Measurements from ENCODE around the gene AGBL5. TPM values are rescaled to one million over a fixed set of nuclear protein-coding genes. Genes with fewer than 3 reads are reported as not detected.

Gene AGBL5
- total and polyA plus RNA-seq, 2 donors (not counting 1 experiment from before 2014, with no cell fraction given), result 19.8 to 20.9 TPM

DNA sequence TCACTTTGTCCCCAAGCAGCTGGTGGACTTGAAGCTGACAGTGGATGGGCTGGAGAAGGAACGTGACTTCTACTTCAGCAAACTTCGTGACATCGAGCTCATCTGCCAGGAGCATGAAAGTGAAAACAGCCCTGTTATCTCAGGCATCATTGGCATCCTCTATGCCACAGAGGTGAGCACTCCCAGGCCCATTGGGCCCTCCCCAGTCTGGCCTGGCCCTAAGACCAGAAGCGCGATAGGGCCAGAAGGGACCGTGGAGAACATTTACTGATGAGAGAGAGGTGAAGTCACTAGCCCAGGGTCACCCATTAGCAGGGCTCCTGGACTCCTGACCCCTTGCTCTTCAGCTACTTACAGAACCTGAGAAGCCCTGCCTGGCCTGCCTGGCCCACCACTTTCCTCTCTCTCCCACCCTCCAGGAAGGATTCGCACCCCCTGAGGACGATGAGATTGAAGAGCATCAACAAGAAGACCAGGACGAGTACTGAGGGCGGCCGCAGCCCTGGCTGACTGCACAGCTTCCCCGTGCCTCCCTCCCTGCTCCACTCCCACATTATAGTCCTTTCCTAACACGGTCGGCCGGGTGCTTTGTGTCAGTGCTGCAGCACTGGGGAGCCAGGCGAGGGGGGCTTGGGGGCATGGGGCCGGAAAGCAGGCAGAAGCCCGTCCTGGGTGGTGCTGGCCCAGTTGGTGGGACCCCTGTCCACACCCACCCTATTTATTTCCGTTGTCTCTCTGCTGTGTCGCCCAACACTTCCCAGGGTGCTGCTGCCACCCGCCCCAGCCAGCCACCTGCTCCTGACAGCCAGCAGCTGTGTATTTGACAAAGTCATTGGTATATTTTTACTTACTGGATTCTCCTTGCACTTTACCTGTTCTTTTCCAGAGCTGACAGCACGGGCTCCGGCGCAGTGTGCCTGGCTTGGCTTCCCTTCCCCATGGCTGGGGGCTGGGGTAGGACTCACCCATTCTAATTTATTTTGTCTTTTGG lies 25.3 kb upstream of the AGBL5 start:
- Histone ChIP-seq H3K4me1 (ENCODE audit: control insufficient read depth, extremely low read depth, insufficient read depth, low read length) (peaks cover 2% of the 10 kb centered on the region), H3K4me2 (ENCODE audit: extremely low read depth, insufficient read depth, low read length) (no peak overlapping the region), H3K79me2 (ENCODE audit: control insufficient read depth, insufficient read depth, low read length) (peaks cover 2% of the 10 kb centered on the region), H4K20me1 (ENCODE audit: control insufficient read depth, extremely low read depth, insufficient read depth, low read length) (no peaks in the 10 kb centered on the region), H3K9me3 (ENCODE audit: control insufficient read depth, insufficient read depth, low read depth, low read length) (no peaks in the 10 kb centered on the region), H3K27ac (ENCODE audit: insufficient read depth, low read length) (no peak overlapping the region), H3K27me3 (ENCODE audit: control insufficient read depth, insufficient read depth, low read length) (no peaks in the 10 kb centered on the region), H3K9ac (ENCODE audit: insufficient read depth, low read length) (no peak overlapping the region), H3K36me3 (ENCODE audit: control insufficient read depth, insufficient read depth, low read length) (peaks cover 26% of the 10 kb centered on the region), H2AFZ (ENCODE audit: low read length) (no peak overlapping the region), H3K4me3 (replicated peaks in 1 of 4; ENCODE audit: control extremely low read depth in 1 of 4, insufficient read depth in 1 of 4, low read depth in 3 of 4, low read length in 4 of 4) (no peak overlapping the region)
- no peak for TF ChIP-seq EZH2 (IDR thresholded peaks at IDR 0.05; ENCODE audit: low read length, missing control alignments)
- no peak for TF ChIP-seq CTCF (conservative IDR thresholded peaks at IDR 0.05 in 1 of 2, IDR thresholded peaks at IDR 0.05 in 1 of 2; ENCODE audit: low read depth in 1 of 2, low read length in 2 of 2)
- no peak for DNase-seq (ENCODE audit: low read depth in 2 of 2)

DNA sequence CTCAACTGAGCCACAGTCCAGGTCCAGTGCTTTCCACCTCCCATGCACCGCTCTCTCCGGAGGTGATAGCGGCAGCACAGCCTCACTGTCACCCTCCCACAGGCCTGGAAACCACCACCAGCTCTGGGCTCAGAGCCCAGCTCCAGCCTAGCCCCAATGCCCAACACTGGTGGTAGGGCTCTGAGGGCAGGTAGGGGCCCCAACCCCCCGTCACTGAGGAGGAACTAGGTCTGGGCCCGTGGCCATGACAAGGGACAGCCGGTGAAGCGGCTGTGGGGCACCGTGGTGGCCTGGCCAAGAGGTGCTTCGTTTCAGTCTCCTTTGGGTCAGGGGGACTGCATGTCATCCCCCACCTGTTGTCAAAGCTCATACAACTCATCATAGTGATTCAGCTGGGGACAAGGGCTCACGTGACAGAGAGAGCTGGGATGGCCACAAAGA lies 24.2 kb upstream of the AGBL5 start:
- no peak overlapping the region for H3K27ac ChIP-seq (ENCODE audit: insufficient read depth, low read length)
- no peaks in the 10 kb centered on the region for H3K4me1 ChIP-seq (ENCODE audit: control insufficient read depth, extremely low read depth, insufficient read depth, low read length)
- no peak overlapping the region for H3K4me2 ChIP-seq (ENCODE audit: extremely low read depth, insufficient read depth, low read length)
- TF ChIP-seq CTCF (conservative IDR thresholded peaks at IDR 0.05 in 1 of 2, IDR thresholded peaks at IDR 0.05 in 1 of 2; ENCODE audit: low read depth in 1 of 2, low read length in 2 of 2) (no peak), EZH2 (IDR thresholded peaks at IDR 0.05; ENCODE audit: low read length, missing control alignments) (no peak)
- H3K79me2 ChIP-seq (ENCODE audit: control insufficient read depth, insufficient read depth, low read length), result peaks cover 6% of the 10 kb centered on the region
- peaks cover 26% of the 10 kb centered on the region for H3K36me3 ChIP-seq (ENCODE audit: control insufficient read depth, insufficient read depth, low read length)
- H3K27me3 ChIP-seq (ENCODE audit: control insufficient read depth, insufficient read depth, low read length), result no peaks in the 10 kb centered on the region
- H4K20me1 ChIP-seq (ENCODE audit: control insufficient read depth, extremely low read depth, insufficient read depth, low read length), result no peaks in the 10 kb centered on the region
- DNase-seq (ENCODE audit: low read depth in 2 of 2), result no peak
- no peak overlapping the region for H3K9ac ChIP-seq (ENCODE audit: insufficient read depth, low read length)
- no peaks in the 10 kb centered on the region for H3K9me3 ChIP-seq (ENCODE audit: control insufficient read depth, insufficient read depth, low read depth, low read length)
- H2AFZ ChIP-seq (ENCODE audit: low read length), result no peak overlapping the region
- no peak overlapping the region for H3K4me3 ChIP-seq (replicated peaks in 1 of 4; ENCODE audit: control extremely low read depth in 1 of 4, insufficient read depth in 1 of 4, low read depth in 3 of 4, low read length in 4 of 4)

GRCh38 chr2:27029051-27029450 lies 22.4 kb upstream of the AGBL5 start:
- H3K36me3 ChIP-seq (ENCODE audit: control insufficient read depth, insufficient read depth, low read length), result peaks cover 20% of the 10 kb centered on the region
- no peak for DNase-seq (ENCODE audit: low read depth in 2 of 2)
- H3K27me3 ChIP-seq (ENCODE audit: control insufficient read depth, insufficient read depth, low read length), result no peaks in the 10 kb centered on the region
- H3K79me2 ChIP-seq (ENCODE audit: control insufficient read depth, insufficient read depth, low read length), result peaks cover 21% of the 10 kb centered on the region
- peaks cover 2% of the 10 kb centered on the region for H3K4me1 ChIP-seq (ENCODE audit: control insufficient read depth, extremely low read depth, insufficient read depth, low read length)
- no peak overlapping the region for H2AFZ ChIP-seq (ENCODE audit: low read length)
- H3K27ac ChIP-seq (ENCODE audit: insufficient read depth, low read length), result no peak overlapping the region
- no peak overlapping the region for H3K9ac ChIP-seq (ENCODE audit: insufficient read depth, low read length)
- no peaks in the 10 kb centered on the region for H3K9me3 ChIP-seq (ENCODE audit: control insufficient read depth, insufficient read depth, low read depth, low read length)
- no peak overlapping the region for H3K4me2 ChIP-seq (ENCODE audit: extremely low read depth, insufficient read depth, low read length)
- TF ChIP-seq CTCF (conservative IDR thresholded peaks at IDR 0.05 in 1 of 2, IDR thresholded peaks at IDR 0.05 in 1 of 2; ENCODE audit: low read depth in 1 of 2, low read length in 2 of 2) (no peak), EZH2 (IDR thresholded peaks at IDR 0.05; ENCODE audit: low read length, missing control alignments) (no peak)
- H4K20me1 ChIP-seq (ENCODE audit: control insufficient read depth, extremely low read depth, insufficient read depth, low read length), result no peaks in the 10 kb centered on the region
- no peak overlapping the region for H3K4me3 ChIP-seq (replicated peaks in 1 of 4; ENCODE audit: control extremely low read depth in 1 of 4, insufficient read depth in 1 of 4, low read depth in 3 of 4, low read length in 4 of 4)

All from fibroblast of lung (primary cell).